ENCODE results near the gene NUDT5. TPM values are rescaled to one million over a fixed set of nuclear protein-coding genes. Genes with fewer than 3 reads are reported as not detected.
"Not testable (repeated sequence)": the region's sequence is repeated elsewhere in the genome, so short reads cannot be mapped to it uniquely, and the experiment has no call there.

The NUDT5 gene
- total RNA-seq (2014; rRNA removed; shearing (Covaris generic)) = 176 and 209 TPM in 2 replicates

GRCh38 chr10:12195603-12196506 lies at the start of gene NUDT5, which contains the start of gene CDC123:
Gene NUDT5 (minus strand): TSS chr10:12195891. CDS start chr10:12186291, 9,600 bp downstream.
Gene CDC123 (plus strand): TSS chr10:12196188. CDS start chr10:12196246, 58 bp downstream.
- DNase-seq (ENCODE audit: low read depth) = peak; percentile 91

GRCh38 chr10:12243864-12244620 lies 48.4 kb upstream of the NUDT5 start:
- DNase-seq (ENCODE audit: low read depth) = no peak

GRCh38 chr10:12241810-12242529 lies 46.3 kb upstream of the NUDT5 start:
- DNase-seq (ENCODE audit: low read depth) = no peak

GRCh38 chr10:12238821-12239220 lies 43.1 kb upstream of the NUDT5 start:
- no peak for DNase-seq (ENCODE audit: low read depth)

- DNase-seq (ENCODE audit: low read depth) = no peak
Observed at GRCh38 chr10:12237265-12238220, 41.9 kb upstream of the NUDT5 start.

- DNase-seq (ENCODE audit: low read depth) = no peak
Observed at GRCh38 chr10:12235796-12236195, 40.1 kb upstream of the NUDT5 start.

GRCh38 chr10:12235116-12235694 lies 39.5 kb upstream of the NUDT5 start:
- no peak for DNase-seq (ENCODE audit: low read depth)

GRCh38 chr10:12234687-12235086 lies 39.0 kb upstream of the NUDT5 start:
- not testable (repeated sequence) for DNase-seq (ENCODE audit: low read depth)

GRCh38 chr10:12228851-12229250 lies 33.2 kb upstream of the NUDT5 start:
- DNase-seq (ENCODE audit: low read depth) = no peak

- not testable (repeated sequence) for DNase-seq (ENCODE audit: low read depth)
Observed at GRCh38 chr10:12226438-12226837, 30.7 kb upstream of the NUDT5 start.

GRCh38 chr10:12225444-12225843 lies 29.8 kb upstream of the NUDT5 start:
- no peak for DNase-seq (ENCODE audit: low read depth)

- peak; percentile 25 for DNase-seq (ENCODE audit: low read depth)
Observed at GRCh38 chr10:12221323-12222298, 25.9 kb upstream of the NUDT5 start.

GRCh38 chr10:12218991-12219390 lies 23.3 kb upstream of the NUDT5 start:
- no peak for DNase-seq (ENCODE audit: low read depth)

- peak; percentile 49 for DNase-seq (ENCODE audit: low read depth)
Observed at GRCh38 chr10:12214763-12215218, 19.1 kb upstream of the NUDT5 start.

- no peak for DNase-seq (ENCODE audit: low read depth)
Observed at GRCh38 chr10:12214093-12214492, 18.4 kb upstream of the NUDT5 start.

GRCh38 chr10:12213621-12214020 lies 17.9 kb upstream of the NUDT5 start:
- no peak for DNase-seq (ENCODE audit: low read depth)

- DNase-seq (ENCODE audit: low read depth) = no peak
Observed at GRCh38 chr10:12212454-12212853, 16.8 kb upstream of the NUDT5 start.

- no peak for DNase-seq (ENCODE audit: low read depth)
Observed at GRCh38 chr10:12208460-12208859, 12.8 kb upstream of the NUDT5 start.

- DNase-seq (ENCODE audit: low read depth) = no peak
Observed at GRCh38 chr10:12207114-12207513, 11.4 kb upstream of the NUDT5 start.

Measured in RPMI7951 (cell line).